Measurements from ENCODE around the gene CAPN12.

DNA sequence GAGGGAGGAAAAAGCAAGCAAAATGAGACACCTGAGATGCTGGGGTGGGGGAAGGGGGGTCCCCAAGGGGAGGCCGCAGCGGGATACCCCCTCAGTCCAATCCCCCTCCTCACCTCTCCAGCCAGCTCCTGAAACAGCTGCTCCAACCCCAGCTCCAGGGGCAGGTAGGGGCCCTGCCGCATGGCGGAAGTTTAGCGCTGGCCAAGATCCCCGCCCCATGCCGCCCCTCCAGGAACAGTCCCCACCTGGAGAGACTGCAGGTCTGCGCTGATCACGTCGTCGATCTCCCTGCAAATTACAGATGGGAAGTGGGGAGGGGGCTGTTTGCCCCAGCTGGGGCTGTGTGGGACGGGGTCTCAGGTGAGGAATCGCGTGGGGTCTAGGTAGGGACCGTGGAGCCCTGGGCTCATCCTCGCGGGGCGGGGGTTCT, 9.0 kb downstream of the CAPN12 start:
- TF ChIP-seq, protein P1, sequence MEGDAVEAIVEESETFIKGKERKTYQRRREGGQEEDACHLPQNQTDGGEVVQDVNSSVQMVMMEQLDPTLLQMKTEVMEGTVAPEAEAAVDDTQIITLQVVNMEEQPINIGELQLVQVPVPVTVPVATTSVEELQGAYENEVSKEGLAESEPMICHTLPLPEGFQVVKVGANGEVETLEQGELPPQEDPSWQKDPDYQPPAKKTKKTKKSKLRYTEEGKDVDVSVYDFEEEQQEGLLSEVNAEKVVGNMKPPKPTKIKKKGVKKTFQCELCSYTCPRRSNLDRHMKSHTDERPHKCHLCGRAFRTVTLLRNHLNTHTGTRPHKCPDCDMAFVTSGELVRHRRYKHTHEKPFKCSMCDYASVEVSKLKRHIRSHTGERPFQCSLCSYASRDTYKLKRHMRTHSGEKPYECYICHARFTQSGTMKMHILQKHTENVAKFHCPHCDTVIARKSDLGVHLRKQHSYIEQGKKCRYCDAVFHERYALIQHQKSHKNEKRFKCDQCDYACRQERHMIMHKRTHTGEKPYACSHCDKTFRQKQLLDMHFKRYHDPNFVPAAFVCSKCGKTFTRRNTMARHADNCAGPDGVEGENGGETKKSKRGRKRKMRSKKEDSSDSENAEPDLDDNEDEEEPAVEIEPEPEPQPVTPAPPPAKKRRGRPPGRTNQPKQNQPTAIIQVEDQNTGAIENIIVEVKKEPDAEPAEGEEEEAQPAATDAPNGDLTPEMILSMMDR (IDR thresholded peaks at IDR 0.05), result no peak
- no peak for TF ChIP-seq POLR2A (IDR thresholded peaks at IDR 0.05)
- no peak for TF ChIP-seq POLR2AphosphoS5 (IDR thresholded peaks at IDR 0.05)

All from prostate gland (tissue), 2 donors.